Psoas muscle (tissue), 8 donors: ENCODE results near the gene APOL2. TPM values are rescaled to one million over a fixed set of nuclear protein-coding genes. Genes with fewer than 3 reads are reported as not detected.
A peak's percentile ranks its signal among the peaks of the same experiment; 100 is the strongest.

Experiments
- ATAC-seq, 4 donors: fragments of 200-7000 bp; cut with Tn5 transposase; one replicate each; pipeline ENCODE4 v1.9.1; 2020; ENCODE audit warnings: moderate library complexity in 3 of 4, mild to moderate bottlenecking in 2 of 4
- DNase-seq, 2 donors: peaks; one replicate each; pipeline ENCODE4 v3.0.0-alpha.2; 2020
- H3K27ac ChIP-seq: fragments of 200-600 bp; one replicate; pipeline ENCODE4 v1.8.0; 2022
- H3K27me3 ChIP-seq, 3 donors: fragments of 200-600 bp in 1 of 3; one replicate each; pipeline versions ENCODE4 v1.6.1 to v1.8.0; 2013 to 2022; ENCODE audit warnings: low read length in 2 of 3, mild to moderate bottlenecking in 2 of 3, moderate library complexity in 1 of 3; ENCODE audit not compliant: insufficient read depth in 3 of 3
- H3K36me3 ChIP-seq, 2 donors: fragments of 200-600 bp in 1 of 2; one replicate each; pipeline versions ENCODE4 v1.6.1 to v1.8.0; 2013 to 2022; ENCODE audit warnings: low read depth in 1 of 2, mild to moderate bottlenecking in 1 of 2, moderate library complexity in 1 of 2; ENCODE audit not compliant: insufficient read depth in 1 of 2
- H3K4me1 ChIP-seq: fragments of 200-600 bp; one replicate; pipeline ENCODE4 v1.8.0; 2022
- H3K4me3 ChIP-seq: fragments of 200-600 bp; one replicate; pipeline ENCODE4 v1.8.0; 2022; ENCODE audit warnings: mild to moderate bottlenecking
- H3K9me3 ChIP-seq: fragments of 200-600 bp; one replicate; pipeline ENCODE4 v1.8.0; 2022
- CTCF ChIP-seq: fragments of 200-600 bp; IDR thresholded peaks from one replicate; pipeline ENCODE4 v1.8.0; 2022; ENCODE audit warnings: antibody characterized with exemption
- WGBS, 3 donors: extraction: QIAGEN DNeasy Blood & Tissue Kit; methylation state at CpG; one replicate each; pipeline versions ENCODE4 v1.1.6 to v1.1.7; 2013; 5-methylcytosine and 5-hydroxymethylcytosine counted together
- intact Hi-C, 2 donors: fragments of 100-400 bp; cut with DNase I; formaldehyde crosslinking; loops; one replicate each; pipeline versions ENCODE4 v1.11.0 to v1.14.2; 2022
- polyA plus RNA-seq, 3 donors: library from polyadenylated mRNA; stranded (reverse); fragments of 200-250 nt; gene quantifications; one replicate each; pipeline ENCODE4 v1.2.3, GENCODE V29; 2013
- total RNA-seq, 4 donors: library from RNA; stranded (reverse); fragmentation: NEBNext Ultra II Directional in 2 of 4; extraction: Animal tissue kit (Norgen Biotek cat#: 25700) in 2 of 4; gene quantifications; one replicate each; pipeline versions ENCODE4 v1.2.1 to v1.2.4, GENCODE V29; 2021 to 2023
- donor health status: healthy with polysubstance abuse.
- donor health status: DM: no; HTN: no; CAD: no; lungs with moderate emphysema.
- donor health status: Bipolar disorder and iron deficiency.
- donor health status: healthy.
- donor health status: DM: yes; HTN: yes; CAD: no.
- donor health status: DM: no; HTN: no; CAD: no.
- donor health status: DM: no; HTN: no; CAD: no.
- donor health status: DM: yes; HTN: yes; CAD: no.

The APOL2 gene
- total and polyA plus RNA-seq, 7 donors, result 17.5 to 54.7 (median 43.2) TPM

DNA sequence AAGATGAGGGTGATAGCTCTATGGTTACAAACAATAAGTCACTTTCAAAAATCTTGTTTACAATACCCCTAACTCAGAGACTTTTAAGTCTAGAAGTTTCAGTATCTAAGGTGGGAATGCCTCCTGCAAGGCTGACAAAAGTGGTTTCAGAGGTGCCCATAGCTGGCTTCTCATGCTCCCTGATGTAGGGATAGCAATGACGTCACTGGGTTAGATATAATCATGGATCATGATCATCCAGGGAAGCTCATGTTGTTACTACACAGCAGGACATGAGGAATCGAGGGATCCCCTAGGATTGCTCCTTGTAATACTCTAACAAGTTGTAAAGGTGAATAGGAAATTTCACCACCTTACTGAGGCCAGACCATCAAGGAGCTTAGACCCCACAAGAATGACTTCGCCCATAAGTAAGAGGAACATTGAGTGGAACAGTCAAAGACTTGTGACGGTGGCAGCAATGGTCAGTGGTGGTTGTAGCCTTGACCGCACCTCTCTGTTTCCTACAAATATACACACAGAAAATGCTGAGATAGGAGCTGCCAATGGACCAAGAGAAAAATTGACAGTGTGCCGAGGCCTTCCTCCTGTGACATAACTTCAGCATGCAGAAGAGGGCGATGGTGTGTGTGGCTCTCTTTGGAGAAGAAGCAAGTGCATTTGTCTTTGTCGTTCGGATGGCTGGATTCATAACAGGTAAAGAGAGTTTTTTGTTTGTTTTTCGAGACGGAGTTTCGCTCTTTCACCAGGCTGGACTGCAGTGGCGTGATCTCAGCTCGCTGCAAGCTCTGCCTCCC lies 53.3 kb downstream of the APOL2 start:
- TF ChIP-seq CTCF, result no peak

GRCh38 chr22:36184433-36185025 lies 54.8 kb downstream of the APOL2 start:
- no peak for TF ChIP-seq CTCF
- H3K4me1 ChIP-seq, result no peaks in the 10 kb centered on the region
- 73 to 77% (median 74%) methylated on average over 10 of the region's 10 CpGs for WGBS, 3 donors
- H3K9me3 ChIP-seq, result no peaks in the 10 kb centered on the region
- DNase-seq, result no peak
- H3K4me3 ChIP-seq, result no peak overlapping the region
- H3K27me3 ChIP-seq, result no peaks in the 10 kb centered on the region
- no peak for ATAC-seq
- no peak overlapping the region for H3K27ac ChIP-seq
- no peaks in the 10 kb centered on the region for H3K36me3 ChIP-seq
- intact Hi-C loops, result no loop called here

More for the DNA sequence above, 53.3 kb downstream of the APOL2 start:
- DNase-seq (no peak), ATAC-seq (no peak)
- WGBS, 3 donors, result 85 to 92% (median 89%) methylated on average over 14 of the region's 14 CpGs
- Histone ChIP-seq H3K4me3 (no peak overlapping the region), H3K4me1 (peaks cover under 1% of the 10 kb centered on the region), H3K27ac (no peak overlapping the region), H3K36me3 (no peaks in the 10 kb centered on the region), H3K9me3 (no peaks in the 10 kb centered on the region), H3K27me3 (no peaks in the 10 kb centered on the region)
- intact Hi-C loops, result no loop called here

DNA sequence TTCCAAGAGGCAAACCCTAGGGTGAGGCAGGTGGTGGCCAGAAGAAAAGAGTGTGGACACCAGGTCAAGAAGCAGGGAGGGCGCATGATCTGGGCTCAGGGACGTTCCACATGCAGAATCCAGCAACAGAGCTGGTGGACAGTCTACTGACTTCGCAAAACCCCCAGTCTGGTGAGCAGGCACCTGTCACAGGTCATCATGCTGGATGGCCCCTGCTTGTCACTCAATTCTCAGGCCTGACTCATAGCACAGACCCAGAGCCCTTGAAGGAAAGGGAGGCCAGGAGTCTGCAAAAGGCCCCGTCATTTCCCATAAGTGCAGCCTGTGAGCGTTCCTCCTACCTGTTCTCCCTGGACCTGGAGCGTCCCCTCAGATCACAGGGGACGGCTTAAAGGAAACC lies 55.9 kb downstream of the APOL2 start:
- Histone ChIP-seq H3K27me3 (no peaks in the 10 kb centered on the region), H3K9me3 (no peaks in the 10 kb centered on the region), H3K36me3 (no peaks in the 10 kb centered on the region), H3K27ac (no peak overlapping the region), H3K4me3 (no peak overlapping the region), H3K4me1 (no peaks in the 10 kb centered on the region)
- intact Hi-C loops, result no loop called here
- TF ChIP-seq CTCF, result no peak
- DNase-seq, result no peak
- 81 to 85% (median 81%) methylated on average over 7 of the region's 7 CpGs for WGBS, 3 donors
- peak in 2 of 4 donors; percentile 31 to 45 for ATAC-seq

DNA sequence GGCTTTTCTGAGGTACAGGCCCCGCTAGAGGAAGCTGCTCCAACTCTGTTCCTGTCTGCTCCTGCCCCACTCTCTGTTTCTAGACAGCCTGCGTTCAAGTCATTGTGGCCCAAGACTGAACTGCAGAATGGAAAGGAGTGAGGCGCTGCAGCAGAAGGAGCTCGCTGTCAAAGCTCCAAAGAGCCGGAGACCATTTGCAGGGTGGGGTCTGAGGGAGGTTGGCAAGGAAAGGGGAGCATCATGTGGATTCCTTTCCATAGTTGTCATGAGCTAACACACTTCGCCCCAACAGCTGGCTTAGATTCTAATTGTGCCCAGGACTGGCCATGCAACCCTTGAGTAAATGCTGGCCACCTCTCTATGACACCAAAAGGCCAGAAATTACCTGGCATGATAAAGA lies 56.5 kb downstream of the APOL2 start:
- Histone ChIP-seq H3K36me3 (no peaks in the 10 kb centered on the region), H3K27me3 (no peaks in the 10 kb centered on the region), H3K4me3 (no peak overlapping the region), H3K9me3 (no peaks in the 10 kb centered on the region), H3K27ac (no peak overlapping the region), H3K4me1 (no peaks in the 10 kb centered on the region)
- DNase-seq, result no peak
- TF ChIP-seq CTCF, result no peak
- ATAC-seq, result no peak
- WGBS, 3 donors, result 64 to 82% (median 75%) methylated on average over 6 of the region's 6 CpGs
- intact Hi-C loops, result no loop called here
